Umbilical cord (tissue), 2 donors: ENCODE data around the gene PCDHB1. TPM values are rescaled to one million over a fixed set of nuclear protein-coding genes. Genes with fewer than 3 reads are reported as not detected.

Experiments
- DNase-seq: peaks from one replicate; pipeline ENCODE4 v3.0.0-alpha.2; 2015; ENCODE audit warnings: low spot score
- total RNA-seq: library from RNA; depleted of rRNA; stranded (reverse); fragments of >200 nt; gene quantifications from one replicate; pipeline ENCODE4 v1.2.3, GENCODE V29; 2014; ENCODE audit warnings: low replicate concordance; ENCODE audit not compliant: insufficient read depth

Gene PCDHB1
- 0.24 TPM for total RNA-seq

- DNase-seq = no peak
These were observed at the start of gene PCDHB1 for GRCh38 chr5:141050622-141051520. Gene PCDHB1, plus strand, starts transcription at chr5:141051374. Its CDS starts 97 bp downstream, at chr5:141051471.

DNA sequence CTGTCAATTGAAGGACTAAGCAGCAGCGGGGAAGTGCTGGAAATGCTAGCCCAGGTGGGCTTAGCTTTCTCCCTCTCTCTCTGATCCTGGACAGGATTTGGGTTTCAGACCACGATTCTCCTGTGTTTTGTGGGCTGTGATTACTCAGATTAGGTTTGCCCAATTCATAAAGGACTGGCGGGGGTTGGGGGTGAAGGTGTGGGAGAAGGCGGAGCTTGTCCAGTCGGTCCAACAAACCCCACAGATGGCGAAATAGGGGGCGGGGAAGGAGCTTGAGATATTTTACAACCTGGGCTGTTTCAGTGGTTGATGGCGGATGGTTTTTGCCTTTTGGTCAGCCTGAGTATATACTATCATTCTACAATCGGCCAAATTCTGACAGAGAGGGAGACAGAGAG is 49.7 kb upstream of the PCDHB1 start:
- no peak for DNase-seq

- DNase-seq = peak; percentile 51
These were observed 49.1 kb upstream of the PCDHB1 start for GRCh38 chr5:141001844-141002604.

- no peak for DNase-seq
These were observed 48.6 kb upstream of the PCDHB1 start for GRCh38 chr5:141002605-141002965.

- DNase-seq = no peak
These were observed 48.1 kb upstream of the PCDHB1 start for GRCh38 chr5:141003031-141003430.

DNA sequence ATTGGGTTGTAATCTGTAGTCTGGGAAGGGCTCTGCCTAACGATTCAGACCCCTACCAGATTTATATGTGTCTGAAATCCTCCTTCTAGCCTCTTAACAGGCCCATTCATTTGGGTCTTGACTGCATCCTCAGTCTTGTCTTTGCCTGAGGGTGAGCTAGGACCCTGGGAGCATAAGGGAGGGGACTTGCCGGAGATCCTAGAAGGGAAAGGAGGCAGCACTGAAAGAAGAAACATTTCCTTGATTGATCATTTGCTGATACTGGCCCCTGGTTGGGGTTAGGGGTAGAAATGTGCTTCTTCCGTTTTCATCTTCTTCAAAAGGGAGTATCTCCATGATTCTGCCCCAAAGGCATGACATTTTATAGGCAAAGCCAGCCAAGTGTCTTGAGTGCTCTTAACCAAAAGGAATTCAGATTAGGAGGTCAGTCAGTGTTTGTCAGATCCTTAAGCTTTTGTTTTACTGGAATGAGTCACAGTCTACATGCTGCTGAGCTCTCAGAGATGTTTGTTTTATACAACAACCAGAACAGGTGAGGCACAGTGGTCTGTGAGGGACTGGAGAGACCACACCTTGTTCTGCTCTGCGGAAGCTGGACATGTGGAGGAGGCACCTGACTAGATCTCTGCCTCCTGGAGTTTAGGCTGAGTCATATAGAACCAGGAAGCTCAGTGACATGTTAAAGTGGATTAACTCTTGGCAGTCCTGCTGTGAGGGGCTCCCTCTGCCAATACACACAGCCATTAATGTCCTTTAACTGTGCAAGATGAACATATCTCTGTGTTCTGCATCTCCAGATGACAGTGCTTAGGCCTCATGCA is 47.2 kb upstream of the PCDHB1 start:
- DNase-seq = peak; percentile 28

DNA sequence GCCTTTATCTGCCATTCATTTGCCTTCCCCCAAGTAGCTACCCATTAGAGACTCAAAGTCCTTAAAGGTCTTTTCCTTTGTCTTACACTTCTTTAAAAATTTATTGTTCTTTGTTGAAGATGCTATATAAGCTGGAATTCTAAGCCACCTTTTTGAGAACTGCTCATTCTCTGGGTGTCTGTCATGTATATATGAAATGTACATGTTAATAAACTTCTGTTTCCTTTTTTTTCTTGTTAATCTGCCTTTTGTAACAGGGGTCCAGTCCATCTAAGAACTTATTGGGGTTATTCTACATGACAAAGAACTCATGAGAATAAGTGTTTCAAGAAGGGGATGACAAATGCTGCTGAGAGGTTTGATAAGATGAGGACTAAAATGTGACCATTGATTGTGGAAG is 43.4 kb upstream of the PCDHB1 start:
- no peak for DNase-seq

GRCh38 chr5:141010047-141010793 is 41.0 kb upstream of the PCDHB1 start:
- DNase-seq = no peak

GRCh38 chr5:141017943-141018342 is 33.2 kb upstream of the PCDHB1 start:
- no peak for DNase-seq

DNA sequence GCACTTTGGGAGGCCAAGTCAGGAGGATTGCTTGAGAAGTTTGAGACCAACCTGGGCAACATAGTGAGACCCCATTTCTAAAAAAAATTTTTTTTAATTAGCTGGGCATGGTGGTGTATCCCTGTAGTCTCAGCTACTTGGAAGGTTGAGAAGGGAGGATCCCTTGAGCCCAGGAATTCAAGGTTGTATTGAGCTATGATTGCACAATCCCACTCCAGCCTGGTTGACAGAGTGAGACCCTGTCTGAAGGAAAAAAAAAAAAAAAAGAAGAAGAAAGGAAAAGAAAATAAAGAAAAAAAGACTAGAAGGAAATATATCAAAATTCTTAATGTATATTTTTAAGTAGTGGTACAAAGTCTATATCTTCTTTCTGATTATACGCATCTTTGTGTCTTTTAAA is 28.8 kb upstream of the PCDHB1 start:
- no peak for DNase-seq

DNA sequence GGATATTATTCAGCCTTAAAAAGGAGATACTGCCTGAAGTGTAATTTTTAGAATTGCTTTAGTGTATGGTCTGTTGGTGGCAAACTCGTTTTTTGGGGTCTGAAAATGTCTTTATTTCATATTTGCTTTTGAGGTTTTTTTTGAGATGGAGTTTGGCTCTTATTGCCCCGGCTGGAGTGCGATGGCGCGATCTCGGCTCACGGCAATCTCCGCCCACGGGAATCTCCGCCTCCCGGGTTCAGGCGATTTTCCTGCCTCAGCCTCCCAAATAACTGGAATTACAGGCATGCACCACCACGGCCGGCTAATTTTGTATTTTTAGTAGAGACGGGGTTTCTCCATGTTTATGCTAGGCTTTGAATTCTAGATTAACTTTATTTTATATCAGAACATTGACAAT is 20.2 kb upstream of the PCDHB1 start:
- DNase-seq = no peak

- no peak for DNase-seq
These were observed 18.5 kb upstream of the PCDHB1 start for GRCh38 chr5:141032626-141033025.

DNA sequence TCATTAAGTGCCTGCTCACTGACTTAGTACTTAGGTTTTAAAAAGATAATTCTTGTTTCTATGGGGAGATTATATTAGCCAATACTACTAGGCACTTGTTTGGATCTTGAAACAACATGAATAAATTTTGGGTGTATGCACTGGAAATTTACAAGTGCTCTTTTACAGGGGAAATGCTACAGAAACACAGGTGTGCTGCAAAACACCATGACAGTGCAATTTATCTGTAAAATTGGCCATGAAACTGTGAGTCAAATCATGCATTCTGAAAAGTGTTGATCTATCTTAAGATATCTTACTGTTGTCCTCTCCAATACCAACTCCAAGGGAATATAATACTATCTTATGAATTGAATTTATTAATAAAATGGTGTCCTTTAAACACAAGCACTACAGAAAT is 12.1 kb upstream of the PCDHB1 start:
- DNase-seq = peak; percentile 3

DNA sequence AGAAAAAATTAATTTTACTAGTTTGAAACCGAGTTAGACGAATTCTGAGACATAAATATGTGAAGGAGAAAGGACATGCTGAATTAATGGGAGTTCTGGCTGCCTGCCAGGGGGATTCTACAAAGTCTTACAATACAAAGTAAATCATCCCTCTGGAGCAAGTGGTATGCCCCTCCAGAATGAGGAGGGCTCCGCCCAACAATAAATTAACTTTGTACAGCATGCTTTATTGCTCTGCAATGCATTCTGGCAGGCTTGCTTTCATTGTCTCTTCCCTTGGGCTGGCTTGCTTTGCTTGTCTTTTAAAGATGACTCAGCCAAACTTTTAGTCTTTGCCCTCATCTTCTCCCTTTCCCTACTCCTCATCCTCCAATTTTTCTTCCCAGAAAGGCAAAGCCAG is 11.7 kb upstream of the PCDHB1 start:
- peak; percentile 70 for DNase-seq

GRCh38 chr5:141040093-141040770 is 10.9 kb upstream of the PCDHB1 start:
- peak; percentile 49 for DNase-seq

- peak; percentile 87 for DNase-seq
These were observed 10.3 kb upstream of the PCDHB1 start for GRCh38 chr5:141040771-141041426.

DNA sequence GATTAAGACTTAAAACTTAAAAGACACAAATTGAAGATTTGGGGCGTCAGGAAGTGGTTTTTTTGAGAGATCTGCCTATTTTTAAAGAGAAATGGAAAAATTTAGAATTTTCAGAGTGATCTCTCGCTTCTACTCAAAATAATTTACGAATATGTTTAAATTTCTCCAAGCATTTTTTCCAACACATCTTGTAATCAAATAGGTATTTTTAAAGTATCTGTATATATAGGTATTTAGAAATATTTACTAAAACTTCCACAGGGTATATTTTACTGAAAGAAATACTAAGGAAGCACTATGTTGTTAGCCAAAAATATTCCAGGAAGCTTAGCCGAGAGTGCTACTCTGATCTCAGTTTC is 9.8 kb upstream of the PCDHB1 start:
- DNase-seq = no peak

DNA sequence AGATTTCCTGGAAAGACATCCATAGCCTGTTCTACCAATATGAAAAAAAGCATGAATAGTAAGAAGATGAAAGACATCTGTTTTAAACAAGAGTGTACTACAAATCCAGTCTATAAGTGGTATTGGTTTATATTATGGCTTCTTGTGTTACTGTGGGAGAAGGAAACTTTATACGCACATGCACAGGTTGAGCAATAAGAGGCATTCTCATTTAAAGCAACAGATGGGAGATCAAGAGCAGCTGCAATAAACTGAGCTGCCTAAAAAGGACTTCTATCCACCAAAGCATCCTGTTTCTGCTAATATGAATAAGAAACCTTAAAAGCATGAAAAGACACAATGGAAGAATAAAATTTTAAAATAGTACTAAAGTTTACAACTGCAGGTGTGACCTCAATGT is 8.6 kb upstream of the PCDHB1 start:
- no peak for DNase-seq

GRCh38 chr5:141051521-141051866 is 320 bp downstream of the PCDHB1 start:
- no peak for DNase-seq

DNA sequence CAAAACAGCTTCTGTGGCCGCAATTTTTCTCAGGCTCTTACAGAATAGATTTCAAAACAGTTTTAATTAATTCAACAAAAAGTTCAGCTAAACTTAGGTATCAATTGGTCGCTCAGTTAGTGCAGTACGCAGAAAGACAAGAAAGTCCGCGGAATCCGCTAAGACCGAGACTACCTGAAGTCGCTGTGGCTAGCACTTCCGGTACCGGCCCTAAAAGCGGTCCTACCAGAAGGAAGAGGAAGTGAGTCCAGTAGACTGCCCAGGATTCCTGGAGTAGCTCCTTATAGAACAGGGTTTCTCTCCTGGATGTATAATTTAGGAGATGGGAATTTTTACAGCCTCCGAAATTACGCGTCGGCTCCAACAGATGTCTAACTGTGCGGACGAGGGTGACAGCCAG is 26.7 kb downstream of the PCDHB1 start:
- DNase-seq = no peak
